Neural progenitor cell (in vitro differentiated cells): Measurements from ENCODE around the gene NSUN7. TPM values are rescaled to one million over a fixed set of nuclear protein-coding genes. Genes with fewer than 3 reads are reported as not detected.
A peak's percentile ranks its signal among the peaks of the same experiment; 100 is the strongest.

Source experiments
- DNase-seq: peaks from one replicate; pipeline ENCODE4 v3.0.0-alpha.2; 2016; ENCODE audit warnings: low spot score
- H2AFZ ChIP-seq: fragments of 200-600 bp; sonication (generic); replicated peaks from 2 replicates; pipeline ENCODE4 v1.6.1; 2016; ENCODE audit warnings: antibody characterized with exemption
- H3F3A ChIP-seq: fragments of 200-600 bp; sonication (generic); 2 replicates; pipeline ENCODE4 v1.6.1; 2016; ENCODE audit warnings: antibody characterized with exemption, low read depth
- H3K27ac ChIP-seq: fragments of 200-600 bp; sonication (generic); 2 replicates; pipeline ENCODE4 v1.5.1; 2016; ENCODE audit warnings: mild to moderate bottlenecking
- H3K27me3 ChIP-seq: fragments of 200-600 bp; sonication (generic); 2 replicates; pipeline ENCODE4 v1.6.1; 2016; ENCODE audit warnings: mild to moderate bottlenecking, moderate library complexity
- H3K36me3 ChIP-seq: fragments of 200-600 bp; sonication (generic); 2 replicates; pipeline ENCODE4 v1.5.1; 2016
- H3K4me1 ChIP-seq: fragments of 200-600 bp; sonication (generic); 2 replicates; pipeline ENCODE4 v1.6.1; 2016; ENCODE audit warnings: mixed run types
- H3K4me2 ChIP-seq: fragments of 200-600 bp; sonication (generic); 2 replicates; pipeline ENCODE4 v1.6.1; 2016
- H3K4me3 ChIP-seq: fragments of 200-600 bp; sonication (generic); 2 replicates; pipeline ENCODE4 v1.5.1; 2016
- H3K79me2 ChIP-seq: fragments of 200-600 bp; sonication (generic); 2 replicates; pipeline ENCODE4 v1.6.1; 2016; ENCODE audit warnings: low read depth
- H3K9ac ChIP-seq: fragments of 200-600 bp; sonication (generic); 2 replicates; pipeline ENCODE4 v1.6.1; 2016
- H3K9me3 ChIP-seq: fragments of 200-600 bp; sonication (generic); 2 replicates; pipeline ENCODE4 v1.5.1; 2016; ENCODE audit warnings: low read depth
- H4K20me1 ChIP-seq: fragments of 200-600 bp; sonication (generic); 2 replicates; pipeline ENCODE4 v1.6.1; 2016; ENCODE audit warnings: low read depth
- H3K27ac Mint-ChIP-seq: 3 replicates; pipeline ENCODE4 v1.8.0; 2021; ENCODE audit warnings: mixed read lengths
- H3K27me3 Mint-ChIP-seq: 2 replicates; pipeline ENCODE4 v1.8.0; 2022; ENCODE audit warnings: low read depth, mild to moderate bottlenecking, inconsistent platforms, moderate library complexity, mixed read lengths; ENCODE audit not compliant: insufficient read depth
- H3K36me3 Mint-ChIP-seq: 3 replicates; pipeline ENCODE4 v1.8.0; 2021; ENCODE audit warnings: mixed read lengths
- H3K4me1 Mint-ChIP-seq: 3 replicates; pipeline ENCODE4 v1.8.0; 2021; ENCODE audit warnings: mixed read lengths
- H3K4me3 Mint-ChIP-seq: 3 replicates; pipeline ENCODE4 v1.8.0; 2021; ENCODE audit warnings: mild to moderate bottlenecking, moderate library complexity, mixed read lengths
- H3K9me3 Mint-ChIP-seq: 3 replicates; pipeline ENCODE4 v1.8.0; 2020; ENCODE audit warnings: mixed read lengths
- CTCF ChIP-seq: fragments of 200-600 bp; sonication (generic); IDR thresholded peaks from 2 replicates; pipeline ENCODE4 v1.5.1; 2017; ENCODE audit warnings: antibody characterized with exemption, mild to moderate bottlenecking
- EZH2 ChIP-seq: fragments of 200-600 bp; sonication (generic); IDR thresholded peaks from 2 replicates; pipeline ENCODE4 v1.6.1; 2017; ENCODE audit warnings: antibody characterized with exemption, mild to moderate bottlenecking, moderate library complexity
- EZH2phosphoT487 ChIP-seq: fragments of 200-600 bp; sonication (generic); IDR thresholded peaks from 2 replicates; pipeline ENCODE4 v1.6.1; 2017; ENCODE audit warnings: antibody characterized with exemption
- total RNA-seq: library from RNA; depleted of rRNA; stranded (reverse); fragments of >200 nt; gene quantifications from 2 replicates; pipeline ENCODE4 v1.2.3, GENCODE V29; 2015; ENCODE audit warnings: low replicate concordance

Gene NSUN7
- total RNA-seq, 1 donor from 2014 or later, result 37.4 TPM

GRCh38 chr4:40737879-40738278 is 11.9 kb upstream of the NSUN7 start:
- H3K27ac ChIP-seq, result no peak overlapping the region
- Mint-ChIP-seq H3K4me1 (peaks cover 6% of the 10 kb centered on the region), H3K36me3 (no peaks in the 10 kb centered on the region), H3K27ac (no peak overlapping the region), H3K9me3 (no peaks in the 10 kb centered on the region), H3K4me3 (no peak overlapping the region), H3K27me3 (no peaks in the 10 kb centered on the region)
- no peak overlapping the region for H3K4me2 ChIP-seq
- no peak overlapping the region for H3K9ac ChIP-seq
- H3K4me3 ChIP-seq, result no peak overlapping the region
- H3K9me3 ChIP-seq, result no peaks in the 10 kb centered on the region
- H2AFZ ChIP-seq, result peak overlapping the region; percentile 32
- H3K79me2 ChIP-seq, result no peaks in the 10 kb centered on the region
- H3K36me3 ChIP-seq, result no peaks in the 10 kb centered on the region
- H3F3A ChIP-seq, result no peaks in the 10 kb centered on the region
- no peaks in the 10 kb centered on the region for H3K4me1 ChIP-seq
- DNase-seq, result peak; percentile 5
- TF ChIP-seq EZH2 (no peak), CTCF (no peak), EZH2phosphoT487 (no peak)
- H4K20me1 ChIP-seq, result no peaks in the 10 kb centered on the region
- H3K27me3 ChIP-seq, result no peaks in the 10 kb centered on the region

GRCh38 chr4:40739347-40739746 is 10.4 kb upstream of the NSUN7 start:
- no peak overlapping the region for H3K4me3 ChIP-seq
- H3K27ac ChIP-seq, result no peak overlapping the region
- H2AFZ ChIP-seq, result no peak overlapping the region
- Mint-ChIP-seq H3K4me1 (peaks cover 6% of the 10 kb centered on the region), H3K4me3 (no peak overlapping the region), H3K27me3 (no peaks in the 10 kb centered on the region), H3K9me3 (no peaks in the 10 kb centered on the region), H3K36me3 (no peaks in the 10 kb centered on the region), H3K27ac (no peak overlapping the region)
- no peaks in the 10 kb centered on the region for H3K79me2 ChIP-seq
- H4K20me1 ChIP-seq, result no peaks in the 10 kb centered on the region
- no peaks in the 10 kb centered on the region for H3F3A ChIP-seq
- DNase-seq, result no peak
- H3K9me3 ChIP-seq, result no peaks in the 10 kb centered on the region
- H3K4me1 ChIP-seq, result no peaks in the 10 kb centered on the region
- H3K4me2 ChIP-seq, result no peak overlapping the region
- no peak overlapping the region for H3K9ac ChIP-seq
- TF ChIP-seq CTCF, result no peak
- no peak for TF ChIP-seq EZH2
- TF ChIP-seq EZH2phosphoT487, result no peak
- H3K27me3 ChIP-seq, result no peaks in the 10 kb centered on the region
- H3K36me3 ChIP-seq, result no peaks in the 10 kb centered on the region

GRCh38 chr4:40744218-40744617 is 5.5 kb upstream of the NSUN7 start:
- Mint-ChIP-seq H3K27me3 (no peaks in the 10 kb centered on the region), H3K4me3 (no peak overlapping the region), H3K4me1 (no peaks in the 10 kb centered on the region), H3K36me3 (no peaks in the 10 kb centered on the region), H3K9me3 (no peaks in the 10 kb centered on the region), H3K27ac (no peak overlapping the region)
- Histone ChIP-seq H3K79me2 (no peaks in the 10 kb centered on the region), H3K9me3 (no peaks in the 10 kb centered on the region), H3K9ac (no peak overlapping the region), H3K27ac (no peak overlapping the region), H3K36me3 (no peaks in the 10 kb centered on the region), H3K4me1 (no peaks in the 10 kb centered on the region), H3K4me3 (no peak overlapping the region), H3K27me3 (no peaks in the 10 kb centered on the region), H3F3A (peaks cover 4% of the 10 kb centered on the region), H4K20me1 (no peaks in the 10 kb centered on the region), H2AFZ (no peak overlapping the region), H3K4me2 (no peak overlapping the region)
- TF ChIP-seq EZH2, result no peak
- no peak for TF ChIP-seq EZH2phosphoT487
- no peak for TF ChIP-seq CTCF
- no peak for DNase-seq
